ENCODE measurements around the gene NCOA3.

NCOA3 gene

DNA sequence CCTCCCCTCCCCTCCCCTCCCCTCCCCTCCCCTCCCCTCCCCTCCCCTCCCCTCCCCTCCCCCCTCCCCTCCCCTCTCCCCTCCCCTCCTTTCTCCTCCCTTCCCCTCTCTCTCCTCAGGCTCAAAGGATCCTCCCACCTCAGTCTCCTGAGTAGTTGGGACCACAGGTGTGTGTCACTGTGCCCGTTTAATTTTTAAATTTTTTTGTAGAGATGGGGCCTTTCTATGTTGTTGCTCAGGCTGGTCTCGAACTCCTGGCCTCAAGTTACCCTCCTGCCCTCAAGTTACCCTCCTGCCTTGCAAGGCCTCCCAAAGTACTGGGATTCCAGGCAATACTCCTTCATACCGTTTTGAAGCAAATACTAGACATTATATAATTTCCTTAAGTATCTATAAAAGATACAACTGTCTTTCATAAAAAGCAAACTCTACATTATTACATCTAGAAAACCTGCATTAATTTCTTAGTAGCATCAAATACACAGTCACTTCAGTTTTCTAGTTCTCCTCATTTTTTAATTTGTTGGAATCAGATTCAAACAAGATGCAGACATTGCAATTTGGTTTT, 39.8 kb downstream of the NCOA3 start:
- DNase-seq (ENCODE audit: low read depth): no peak
- H3K4me3 ChIP-seq (ENCODE audit: low read depth, low read length): no peak overlapping the region
- TF ChIP-seq, protein P1, sequence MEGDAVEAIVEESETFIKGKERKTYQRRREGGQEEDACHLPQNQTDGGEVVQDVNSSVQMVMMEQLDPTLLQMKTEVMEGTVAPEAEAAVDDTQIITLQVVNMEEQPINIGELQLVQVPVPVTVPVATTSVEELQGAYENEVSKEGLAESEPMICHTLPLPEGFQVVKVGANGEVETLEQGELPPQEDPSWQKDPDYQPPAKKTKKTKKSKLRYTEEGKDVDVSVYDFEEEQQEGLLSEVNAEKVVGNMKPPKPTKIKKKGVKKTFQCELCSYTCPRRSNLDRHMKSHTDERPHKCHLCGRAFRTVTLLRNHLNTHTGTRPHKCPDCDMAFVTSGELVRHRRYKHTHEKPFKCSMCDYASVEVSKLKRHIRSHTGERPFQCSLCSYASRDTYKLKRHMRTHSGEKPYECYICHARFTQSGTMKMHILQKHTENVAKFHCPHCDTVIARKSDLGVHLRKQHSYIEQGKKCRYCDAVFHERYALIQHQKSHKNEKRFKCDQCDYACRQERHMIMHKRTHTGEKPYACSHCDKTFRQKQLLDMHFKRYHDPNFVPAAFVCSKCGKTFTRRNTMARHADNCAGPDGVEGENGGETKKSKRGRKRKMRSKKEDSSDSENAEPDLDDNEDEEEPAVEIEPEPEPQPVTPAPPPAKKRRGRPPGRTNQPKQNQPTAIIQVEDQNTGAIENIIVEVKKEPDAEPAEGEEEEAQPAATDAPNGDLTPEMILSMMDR (IDR thresholded peaks at IDR 0.05; ENCODE audit: low read depth, low read length, missing control alignments): no peak

DNA sequence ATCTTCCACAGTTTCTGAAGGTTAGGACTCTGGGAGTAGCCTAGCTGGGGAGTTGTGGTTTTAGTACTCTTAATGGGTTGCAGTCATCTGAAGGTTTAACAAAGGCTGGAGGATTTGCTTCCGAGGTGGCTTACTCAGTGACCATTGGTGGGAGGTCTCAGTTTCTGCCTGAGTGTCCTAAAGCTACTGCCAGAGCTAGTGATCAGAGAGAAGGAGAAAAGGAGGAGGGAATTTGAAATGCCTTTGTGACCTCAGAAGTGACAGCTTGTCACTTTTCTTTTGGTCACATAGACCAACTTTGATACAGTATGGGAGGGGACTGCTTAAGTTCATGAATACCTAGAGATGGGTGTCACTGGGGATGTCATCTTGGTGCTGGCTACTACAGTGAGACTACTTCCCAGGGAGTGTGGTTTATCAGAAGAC, 41.3 kb downstream of the NCOA3 start:
- no peak overlapping the region for H3K4me3 ChIP-seq (ENCODE audit: low read depth, low read length)
- TF ChIP-seq, protein P1 (IDR thresholded peaks at IDR 0.05; ENCODE audit: low read depth, low read length, missing control alignments): no peak
- no peak for DNase-seq (ENCODE audit: low read depth)

DNA sequence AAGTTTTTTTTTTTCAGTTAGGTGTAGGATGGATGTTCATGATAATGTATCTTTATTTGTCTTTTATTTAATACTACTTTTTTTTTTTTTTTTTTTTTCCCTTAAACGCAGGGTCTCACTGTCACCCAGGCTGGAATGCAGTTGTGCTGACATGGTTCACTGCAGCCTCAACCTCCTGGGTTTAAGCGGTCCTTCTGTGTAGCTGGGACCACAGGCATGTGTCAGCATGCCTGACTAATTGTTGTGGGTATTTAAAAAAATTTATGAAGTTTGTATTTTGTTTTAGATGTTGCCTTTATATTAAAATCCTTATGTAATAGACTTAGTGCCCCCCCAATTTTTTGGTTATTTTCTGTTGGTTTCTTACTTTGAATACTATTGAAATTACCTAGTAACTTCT, 42.6 kb downstream of the NCOA3 start:
- no peak for DNase-seq (ENCODE audit: low read depth)
- TF ChIP-seq, protein P1 (IDR thresholded peaks at IDR 0.05; ENCODE audit: low read depth, low read length, missing control alignments): no peak
- no peak overlapping the region for H3K4me3 ChIP-seq (ENCODE audit: low read depth, low read length)

DNA sequence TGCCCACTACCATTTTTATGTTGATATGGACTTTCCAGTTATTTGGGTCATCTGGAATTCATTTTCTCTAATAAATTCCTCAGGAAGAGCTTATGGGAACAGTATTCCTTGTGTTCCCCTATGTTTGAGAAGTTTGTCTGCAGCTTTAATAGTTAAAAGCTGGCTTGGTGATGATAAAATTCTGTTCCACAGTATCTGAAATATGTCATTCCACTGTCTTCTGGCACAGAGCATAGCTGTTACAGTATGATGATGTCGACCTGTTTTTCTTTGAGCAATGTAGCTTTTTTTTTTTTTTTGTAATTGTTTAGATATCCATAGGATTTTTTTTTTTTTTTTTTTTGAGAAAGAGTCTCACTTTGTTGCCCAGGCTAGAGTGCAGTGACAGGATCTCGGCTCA, 43.2 kb downstream of the NCOA3 start:
- TF ChIP-seq, protein P1 (IDR thresholded peaks at IDR 0.05; ENCODE audit: low read depth, low read length, missing control alignments): no peak
- no peak for DNase-seq (ENCODE audit: low read depth)
- no peak overlapping the region for H3K4me3 ChIP-seq (ENCODE audit: low read depth, low read length)

DNA sequence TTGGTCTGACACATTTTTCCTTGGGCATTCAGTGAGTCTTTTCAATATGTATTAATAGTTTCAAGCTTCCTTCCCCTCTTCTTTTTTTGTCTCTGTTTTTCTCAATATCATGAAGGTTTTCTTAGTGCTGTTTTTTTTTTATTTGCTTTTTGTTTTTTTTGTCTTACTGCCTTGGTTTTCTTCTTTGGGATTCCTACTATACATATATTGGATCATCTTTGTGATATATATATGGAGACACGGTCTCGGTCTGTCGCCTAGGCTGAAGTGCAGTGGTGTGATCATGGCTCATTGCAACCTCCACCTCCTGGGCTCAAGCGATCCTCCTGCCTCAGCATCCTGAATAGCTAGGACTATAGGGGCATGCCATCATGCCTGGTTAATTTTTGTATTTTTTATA, 43.8 kb downstream of the NCOA3 start:
- no peak overlapping the region for H3K4me3 ChIP-seq (ENCODE audit: low read depth, low read length)

DNA sequence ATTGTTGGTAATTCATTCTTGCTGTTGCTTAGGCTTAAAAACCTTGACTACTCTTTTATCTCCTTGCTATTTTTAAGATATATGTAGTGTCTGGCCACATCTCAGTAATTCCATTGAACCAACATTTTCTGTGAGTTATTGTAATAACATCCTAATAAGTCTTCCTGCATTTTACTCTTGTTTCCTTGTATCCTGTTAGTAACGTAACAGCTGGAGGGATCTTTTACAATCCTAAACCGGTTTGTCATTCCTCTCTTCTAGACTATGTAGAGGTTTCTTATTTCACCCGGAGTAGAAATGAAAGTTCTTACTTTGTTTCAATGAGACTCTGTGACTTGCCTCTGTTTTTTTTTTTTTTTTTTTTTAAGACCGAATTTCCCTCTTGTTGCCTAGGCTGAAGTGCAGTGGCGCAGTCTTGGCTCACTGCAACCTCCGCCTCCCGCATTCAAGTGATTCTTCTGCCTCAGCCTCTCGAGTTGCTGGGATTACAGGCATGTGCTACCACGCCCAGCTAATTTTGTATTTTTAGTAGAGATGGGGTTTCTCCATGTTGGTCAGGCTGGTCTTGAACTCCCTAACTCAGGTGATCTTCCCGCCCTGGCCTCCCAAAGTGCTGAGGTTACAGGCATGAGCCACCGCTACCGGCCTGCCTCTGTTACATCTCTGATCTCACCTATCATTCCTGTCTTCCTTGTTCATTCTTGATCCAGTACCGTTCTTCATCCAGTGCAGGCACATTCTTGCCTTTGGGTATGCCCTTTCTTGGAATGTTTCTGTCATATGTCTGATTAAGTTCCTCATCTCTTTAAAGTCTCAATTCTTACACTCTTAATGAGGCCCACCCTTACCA, 44.7 kb downstream of the NCOA3 start:
- H3K4me3 ChIP-seq (ENCODE audit: low read depth, low read length): no peak overlapping the region
- no peak for DNase-seq (ENCODE audit: low read depth)
- TF ChIP-seq, protein P1 (IDR thresholded peaks at IDR 0.05; ENCODE audit: low read depth, low read length, missing control alignments): no peak

More for the DNA sequence above, 43.8 kb downstream of the NCOA3 start:
- DNase-seq (ENCODE audit: low read depth): no peak
- TF ChIP-seq, protein P1 (IDR thresholded peaks at IDR 0.05; ENCODE audit: low read depth, low read length, missing control alignments): no peak

All from GM12864 (cell line).